ENCODE results near the gene EXOG.

- no peak for TF ChIP-seq CTCF (IDR thresholded peaks at IDR 0.05)
- TF ChIP-seq EP300 (IDR thresholded peaks at IDR 0.05), result no peak
These were observed 52.2 kb downstream of the EXOG start for GRCh38 chr3:38548154-38548931.

Measured in upper lobe of left lung (tissue), 4 donors.